GM12878 (cell line): ENCODE results near the gene MAPT. TPM values are rescaled to one million over a fixed set of nuclear protein-coding genes. Genes with fewer than 3 reads are reported as not detected.

Source experiments
- ATAC-seq: fragments of 200-7000 bp; cut with Tn5 transposase; 3 replicates; pipeline ENCODE4 v1.9.1; 2020; ENCODE audit warnings: mild to moderate bottlenecking, moderate library complexity
- BruUV-seq: library from RNA; stranded (reverse); fragments of 400-500 nt; replicated peaks from 2 replicates; lab custom pipeline; 2021; lab: Mats Ljungman, UMichigan
- CTCF ChIA-PET: fragments of 300-600 bp; sonication (Branson Sonifier 250); formaldehyde crosslinking; extraction: SDS; loops from one replicate; lab custom pipeline; 2021; ENCODE audit warnings: inconsistent platforms; lab: Yijun Ruan, JAX
- POLR2A ChIA-PET: fragments of 350-600 bp; formaldehyde crosslinking; extraction: SDS; loops from one replicate; lab custom pipeline; 2021; ENCODE audit warnings: inconsistent platforms; lab: Charles Lee
- RAD21 ChIA-PET: fragments of 300-600 bp; sonication (Branson Sonifier 250); formaldehyde crosslinking; loops from one replicate; lab custom pipeline; 2023; ENCODE audit warnings: antibody characterized with exemption; ENCODE audit not compliant: unreplicated experiment; lab: Charles Lee
- SMC1A ChIA-PET: fragments of 300-600 bp; sonication (Branson Sonifier 250); formaldehyde crosslinking; loops from one replicate; lab custom pipeline; 2023; ENCODE audit not compliant: unreplicated experiment, uncharacterized antibody; lab: Charles Lee
- DNase-seq: peaks from one replicate; pipeline ENCODE4 v3.0.0-alpha.2; 2011; ENCODE audit warnings: low read depth, low spot score
- FAIRE-seq: peaks from 3 replicates; lab custom pipeline; 2011; peaks lifted over from hg19 to GRCh38; lab: Jason Lieb, UNC
- H2AFZ ChIP-seq: 2 replicates; pipeline ENCODE4 v1.6.0; 2011; ENCODE audit warnings: low read depth, low read length, control low read depth; ENCODE audit not compliant: control insufficient read depth
- H3K27ac ChIP-seq: 2 replicates; pipeline ENCODE4 v1.5.1; 2011; ENCODE audit warnings: control low read depth; ENCODE audit not compliant: control insufficient read depth, insufficient read depth
- H3K27me3 ChIP-seq, 2 experiments: replicated peaks in 1 of 2; 2 replicates each; pipeline versions ENCODE4 v1.6.0 to v1.6.1; 2011; ENCODE audit warnings: low read length in 1 of 2; ENCODE audit not compliant: control insufficient read depth in 2 of 2, insufficient read depth in 2 of 2
- H3K36me3 ChIP-seq, 2 experiments: 2 replicates each; pipeline ENCODE4 v1.5.1; 2011; ENCODE audit warnings: low read length in 1 of 2; ENCODE audit not compliant: control insufficient read depth in 2 of 2, insufficient read depth in 2 of 2
- H3K4me1 ChIP-seq: 2 replicates; pipeline ENCODE4 v1.6.1; 2011; ENCODE audit warnings: mild to moderate bottlenecking, low read length, moderate library complexity, mixed read lengths; ENCODE audit not compliant: control insufficient read depth, insufficient read depth
- H3K4me2 ChIP-seq: 2 replicates; pipeline ENCODE4 v1.6.0; 2011; ENCODE audit warnings: control low read depth; ENCODE audit not compliant: control insufficient read depth, insufficient read depth
- H3K4me3 ChIP-seq: fragments of 200-600 bp; sonication (generic); 2 replicates; pipeline ENCODE4 v1.5.1; 2016
- H3K79me2 ChIP-seq: 2 replicates; pipeline ENCODE4 v1.6.0; 2011; ENCODE audit warnings: low read length; ENCODE audit not compliant: control insufficient read depth, insufficient read depth
- H3K9ac ChIP-seq: 2 replicates; pipeline ENCODE4 v1.8.0; 2011; ENCODE audit warnings: low read length, control low read depth, mixed read lengths; ENCODE audit not compliant: control insufficient read depth, insufficient read depth
- H3K9me3 ChIP-seq: replicated peaks from 3 replicates; pipeline ENCODE4 v1.5.1; 2011; ENCODE audit warnings: mild to moderate bottlenecking, low read length; ENCODE audit not compliant: control insufficient read depth, insufficient read depth
- H4K20me1 ChIP-seq: 2 replicates; pipeline ENCODE4 v1.6.0; 2011; ENCODE audit not compliant: control insufficient read depth, insufficient read depth
- ASH2L ChIP-seq: fragments of 300-600, 200-600 bp; sonication (generic); IDR thresholded peaks from 2 replicates; pipeline ENCODE4 v1.6.1; 2017; ENCODE audit warnings: low read depth, mild to moderate bottlenecking, borderline replicate concordance
- CHD4 ChIP-seq: fragments of 200-600 bp; sonication (generic); IDR thresholded peaks from 2 replicates; pipeline ENCODE4 v1.6.1; 2016; ENCODE audit warnings: mild to moderate bottlenecking
- EZH2 ChIP-seq: IDR thresholded peaks from 2 replicates; pipeline ENCODE4 v1.6.1; 2012; ENCODE audit warnings: low read depth, mild to moderate bottlenecking, control low read depth, inconsistent platforms, low read length, borderline replicate concordance; ENCODE audit not compliant: control insufficient read depth
- FOS ChIP-seq: IDR thresholded peaks from 3 replicates; pipeline ENCODE4 v1.6.1; 2011; ENCODE audit warnings: borderline replicate concordance; ENCODE audit not compliant: insufficient read length; ENCODE audit errors: extremely low read depth
- GABPA ChIP-seq: IDR thresholded peaks from 2 replicates; pipeline ENCODE4 v1.6.1; 2014; ENCODE audit warnings: antibody characterized with exemption, low read depth, mild to moderate bottlenecking, inconsistent platforms
- GATAD2B ChIP-seq: fragments of 450-650 bp; conservative IDR thresholded peaks from 2 replicates; pipeline ENCODE4 v1.6.1; 2017; ENCODE audit warnings: low read depth, mild to moderate bottlenecking, moderate library complexity
- NKRF ChIP-seq: fragments of 450-650 bp; conservative IDR thresholded peaks from 2 replicates; pipeline ENCODE4 v1.6.1; 2017; ENCODE audit warnings: mild to moderate bottlenecking, moderate library complexity
- POU2F2 ChIP-seq: IDR thresholded peaks from 3 replicates; pipeline ENCODE4 v1.6.1; 2011; ENCODE audit warnings: low read depth, mild to moderate bottlenecking, low read length, borderline replicate concordance
- PRDM15 ChIP-seq: fragments of 450-650 bp; formaldehyde crosslinking; IDR thresholded peaks from 2 replicates; pipeline ENCODE4 v1.4.0; 2020; ENCODE audit warnings: mild to moderate bottlenecking, moderate library complexity
- RB1 ChIP-seq: fragments of 450-650 bp; formaldehyde crosslinking; IDR thresholded peaks from 2 replicates; pipeline ENCODE4 v1.6.1; 2017; ENCODE audit warnings: mild to moderate bottlenecking, borderline replicate concordance
- RFX5 ChIP-seq: IDR thresholded peaks from 2 replicates; pipeline ENCODE4 v1.6.1; 2011; ENCODE audit warnings: low read depth, low read length, improper control_type of control experiment
- RUNX3 ChIP-seq: IDR thresholded peaks from 2 replicates; pipeline ENCODE4 v1.6.1; 2012; ENCODE audit warnings: low read length, inconsistent platforms
- SIX5 ChIP-seq: IDR thresholded peaks from 2 replicates; pipeline ENCODE4 v1.6.1; 2011; ENCODE audit warnings: mild to moderate bottlenecking, low read depth, low read length, moderate library complexity; ENCODE audit not compliant: severe bottlenecking
- SMARCA5 ChIP-seq: fragments of 450-650 bp; IDR thresholded peaks from 2 replicates; pipeline ENCODE4 v1.6.1; 2017; ENCODE audit warnings: mild to moderate bottlenecking
- SP1 ChIP-seq: IDR thresholded peaks from one replicate; pipeline ENCODE4 v1.6.1; 2011; ENCODE audit warnings: low read depth, low read length
- WGBS: methylation state at CpG from one replicate; pipeline ENCODE4 v1.1.6; 2016; ENCODE audit warnings: low lambda C conversion rate; ENCODE audit not compliant: insufficient replicate concordance, insufficient coverage; ENCODE audit errors: missing lambda C conversion rate; 5-methylcytosine and 5-hydroxymethylcytosine counted together
- in situ Hi-C: fragments of 300-500 bp; cut with MboI; formaldehyde crosslinking; loops from 9 replicates; pipeline ENCODE4 v1.14.3; 2018; ENCODE audit warnings: mixed read lengths
- intact Hi-C: fragments of 100-400 bp; cut with micrococcal nuclease; formaldehyde crosslinking; loops from one replicate; pipeline ENCODE4 v1.14.2; 2022; ENCODE audit not compliant: unreplicated experiment
- polyA plus RNA-seq, 11 experiments: library from polyadenylated mRNA; depleted of rRNA in 4 of 11; unstranded in 6 of 11; stranded (reverse) in 5 of 11; fragments of >200 nt; fragmentation: Nextera tagmentation in 4 of 11; fragmentation: Illumina TruSeq in 1 of 11; extraction: Ambion mirVana in 4 of 11; extraction: Trizol in 1 of 11; gene quantifications; 1 replicate in 1 of 11; 2 replicates in 10 of 11; pipeline versions ENCODE4 v1.2.1 to v1.2.3, GENCODE V29; 2011 to 2016; ENCODE audit warnings: inconsistent platforms in 2 of 11, missing spikeins in 2 of 11, low read depth in 1 of 11
- total RNA-seq, 4 experiments: library from RNA; depleted of rRNA in 3 of 4; stranded (reverse); fragments of >200 nt in 3 of 4; fragmentation: Illumina TruSeq in 1 of 4; extraction: Trizol in 1 of 4; gene quantifications; 2 replicates each; pipeline versions ENCODE4 v1.2.1 to v1.2.3, GENCODE V29; 2013 to 2021

MAPT gene
- total and polyA plus RNA-seq, 10 of the 15 experiments (the other 5 are each of a cell fraction or from before 2014, with no cell fraction given): under 0.01 to 0.05 (median 0.03) TPM; not detected in 7

GRCh38 chr17:45894022-45894784 is at the start of gene MAPT (continued):
- no peak for TF ChIP-seq CHD4
- TF ChIP-seq NKRF: no peak
- 0 out of 2 replicates have a peak, but pooled peaks have one; percentile 51 for TF ChIP-seq SMARCA5
- TF ChIP-seq EZH2: no peak
- 0 out of 2 replicates have a peak, but pooled peaks have one; percentile 57 for TF ChIP-seq GATAD2B
- no peak for TF ChIP-seq SP1
- 0 out of 2 replicates have a peak, but pooled peaks have one; percentile 29 for TF ChIP-seq RB1
- no peak for TF ChIP-seq GABPA

GRCh38 chr17:45844695-45845375 is 49.5 kb upstream of the MAPT start, which contains the start of gene SPPL2C:
Gene SPPL2C, plus strand, starts transcription at chr17:45844881. Its CDS starts 26 bp downstream, at chr17:45844907.
- ChIA-PET SMC1A (no interaction called here), RAD21 (no interaction called here), CTCF (interaction anchor here (2.5 kb wide), 1 partner anchor 13 kb away, joined by 7 read pairs; no protein-coding TSS in a partner anchor), POLR2A (no interaction called here)
- H3K79me2 ChIP-seq: no peaks in the 10 kb centered on the region
- FAIRE-seq (no peak), DNase-seq (no peak), ATAC-seq (no peak)
- H3K9ac ChIP-seq: no peak within 1 kb of the TSS
- no peaks in the 10 kb centered on the region; a peak in 2 of 4 replicates for H3K27me3 ChIP-seq
- no peaks in the 10 kb centered on the region for H4K20me1 ChIP-seq
- no peaks in the 10 kb centered on the region for H3K4me1 ChIP-seq
- no peak within 1 kb of the TSS for H3K4me3 ChIP-seq
- in situ Hi-C loops (loop anchor here (25.0 kb wide), 1 partner anchor 433 kb away; no protein-coding TSS in a partner anchor), intact Hi-C loops (no loop called here)
- 35% methylated on average over 25 of the region's 25 CpGs for WGBS
- H2AFZ ChIP-seq: no peak within 1 kb of the TSS
- H3K36me3 ChIP-seq: no peaks in the 10 kb centered on the region
- no TSS peak for BruUV-seq
- no peak within 1 kb of the TSS for H3K27ac ChIP-seq
- no peak within 1 kb of the TSS for H3K4me2 ChIP-seq
- H3K9me3 ChIP-seq: no peaks in the 10 kb centered on the region
- no peak for TF ChIP-seq ASH2L
- TF ChIP-seq EZH2: no peak
- no peak for TF ChIP-seq RUNX3
- TF ChIP-seq POU2F2: no peak
- no peak for TF ChIP-seq PRDM15 (CRISPR knock-in tag)
- no peak for TF ChIP-seq SIX5
- no peak for TF ChIP-seq RFX5
- TF ChIP-seq FOS: no peak
